AG04449 (cell line): ENCODE measurements around the gene ATXN7L1.

ENCODE experiments used
- CTCF ChIA-PET: fragments of 350-600 bp; formaldehyde crosslinking; extraction: SDS; loops from one replicate; lab custom pipeline; 2021; ENCODE audit warnings: antibody characterized with exemption; lab: Yijun Ruan, JAX
- POLR2A ChIA-PET: fragments of 400-600, 350-600 bp; formaldehyde crosslinking; extraction: SDS; loops from one replicate; lab custom pipeline; 2020; ENCODE audit warnings: antibody characterized with exemption, inconsistent platforms; lab: Yijun Ruan, JAX
- DNase-seq: peaks from one replicate; pipeline ENCODE4 v3.0.0-alpha.2; 2010; ENCODE audit warnings: low read depth, low spot score
- H3K4me3 ChIP-seq: 2 replicates; pipeline ENCODE4 v1.5.1; 2011; ENCODE audit warnings: low read depth, mild to moderate bottlenecking, control low read depth, low read length
- TF ChIP-seq, protein P1 (sequence below): IDR thresholded peaks from one replicate; pipeline ENCODE4 v1.5.1; 2011; ENCODE audit warnings: mild to moderate bottlenecking, moderate library complexity, low read length, control low read depth, inconsistent platforms; ENCODE audit not compliant: insufficient read depth; ENCODE audit errors: missing control alignments

The ATXN7L1 gene

DNA sequence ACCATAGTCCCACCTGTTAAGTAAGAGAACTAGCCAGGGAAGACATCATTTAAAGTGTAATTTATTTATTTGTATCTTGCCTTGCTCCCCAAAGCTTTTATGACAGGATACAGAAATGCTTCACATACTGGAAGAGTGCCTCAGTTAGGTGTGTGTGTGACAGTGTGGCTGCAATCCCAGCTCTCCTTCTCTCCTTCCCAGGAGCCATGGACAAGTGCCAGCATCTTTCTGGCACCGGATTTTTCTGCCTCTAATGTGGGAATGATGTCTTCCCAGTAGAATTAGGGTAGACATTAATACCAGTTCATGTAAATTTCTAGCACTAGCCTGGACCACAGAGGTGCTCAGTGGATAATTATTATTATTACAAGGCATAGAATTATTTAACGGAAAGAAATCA, 30.3 kb upstream of the ATXN7L1 start:
- ChIA-PET CTCF (no interaction called here), POLR2A (no interaction called here)
- TF ChIP-seq, protein P1, sequence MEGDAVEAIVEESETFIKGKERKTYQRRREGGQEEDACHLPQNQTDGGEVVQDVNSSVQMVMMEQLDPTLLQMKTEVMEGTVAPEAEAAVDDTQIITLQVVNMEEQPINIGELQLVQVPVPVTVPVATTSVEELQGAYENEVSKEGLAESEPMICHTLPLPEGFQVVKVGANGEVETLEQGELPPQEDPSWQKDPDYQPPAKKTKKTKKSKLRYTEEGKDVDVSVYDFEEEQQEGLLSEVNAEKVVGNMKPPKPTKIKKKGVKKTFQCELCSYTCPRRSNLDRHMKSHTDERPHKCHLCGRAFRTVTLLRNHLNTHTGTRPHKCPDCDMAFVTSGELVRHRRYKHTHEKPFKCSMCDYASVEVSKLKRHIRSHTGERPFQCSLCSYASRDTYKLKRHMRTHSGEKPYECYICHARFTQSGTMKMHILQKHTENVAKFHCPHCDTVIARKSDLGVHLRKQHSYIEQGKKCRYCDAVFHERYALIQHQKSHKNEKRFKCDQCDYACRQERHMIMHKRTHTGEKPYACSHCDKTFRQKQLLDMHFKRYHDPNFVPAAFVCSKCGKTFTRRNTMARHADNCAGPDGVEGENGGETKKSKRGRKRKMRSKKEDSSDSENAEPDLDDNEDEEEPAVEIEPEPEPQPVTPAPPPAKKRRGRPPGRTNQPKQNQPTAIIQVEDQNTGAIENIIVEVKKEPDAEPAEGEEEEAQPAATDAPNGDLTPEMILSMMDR = no peak
- H3K4me3 ChIP-seq = no peak overlapping the region
- no peak for DNase-seq

DNA sequence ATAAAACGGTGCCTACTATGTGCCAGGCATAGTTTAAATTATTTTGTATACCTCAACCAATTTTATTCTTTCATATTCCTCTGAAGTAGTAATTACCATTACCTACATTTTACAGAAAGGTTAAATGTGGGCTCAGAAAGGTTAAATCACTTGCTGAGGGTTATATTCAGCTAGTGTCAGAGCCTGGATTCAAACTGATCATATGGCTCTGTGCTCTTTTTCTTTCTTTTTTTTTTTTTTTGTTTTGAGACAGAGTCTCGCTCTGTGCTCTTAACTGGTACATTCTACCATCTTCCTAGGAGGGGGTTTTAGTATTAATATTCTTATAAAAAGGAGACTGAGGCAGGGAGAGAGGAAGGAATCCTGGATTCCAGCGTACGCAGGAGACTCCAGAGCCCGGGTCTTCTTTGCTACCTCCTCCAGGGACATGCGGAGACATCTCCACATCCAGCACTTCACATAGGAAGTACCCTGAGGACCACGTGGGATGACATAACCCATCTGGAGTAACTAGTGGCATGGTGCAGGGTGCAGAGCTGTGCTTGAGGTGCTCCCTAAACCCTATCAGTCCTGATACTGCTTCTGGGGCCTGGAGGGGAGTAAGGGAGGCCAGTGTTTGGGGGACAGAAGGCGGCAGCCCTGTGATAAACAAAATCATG, 29.6 kb upstream of the ATXN7L1 start:
- ChIA-PET POLR2A (no interaction called here), CTCF (interaction anchor here (3.2 kb wide), 1 partner anchor 29 kb away, joined by 11 read pairs; the partner anchor contains the start of gene ATXN7L1)
- H3K4me3 ChIP-seq = no peak overlapping the region
- no peak for DNase-seq
- TF ChIP-seq, protein P1 = no peak

DNA sequence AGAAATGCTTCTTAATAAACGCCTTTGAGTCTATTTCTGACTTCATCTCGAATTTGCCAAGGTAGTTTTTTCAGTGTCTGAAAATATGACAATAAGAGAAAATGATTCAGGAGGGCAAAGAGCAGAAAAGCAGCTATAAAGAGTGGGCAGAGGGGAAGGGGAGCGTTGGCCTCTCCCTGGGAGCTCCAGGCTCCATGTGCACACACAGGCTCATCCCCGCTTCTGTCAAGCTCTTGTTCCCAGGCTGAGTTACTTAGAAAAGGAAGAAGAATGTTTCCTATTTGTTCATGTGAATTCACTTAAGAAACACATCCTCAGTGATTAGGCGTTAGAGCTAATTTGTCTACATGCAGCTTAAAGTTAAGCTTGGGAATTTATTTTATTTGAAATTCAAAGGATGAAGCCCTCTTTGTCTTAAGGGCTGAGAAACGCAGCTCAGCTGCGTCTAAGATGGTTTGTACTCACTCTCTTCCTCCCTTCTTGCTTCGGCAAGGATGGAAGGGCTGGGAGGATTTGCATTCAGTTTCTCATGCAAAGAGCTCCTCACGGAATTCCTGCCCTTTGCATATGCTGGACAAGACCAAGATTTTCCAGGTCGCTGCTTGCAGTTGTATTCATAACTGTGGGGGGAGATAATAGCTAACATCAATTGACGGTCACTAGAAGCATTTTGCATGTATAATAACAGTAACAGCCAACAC, 29.0 kb upstream of the ATXN7L1 start:
- POLR2A ChIA-PET = interaction anchor here (0.7 kb wide), 1 partner anchor 27 kb away, joined by 3 read pairs; no protein-coding TSS in a partner anchor
- CTCF ChIA-PET = interaction anchor here (1.5 to 3.2 kb wide), 2 partner anchors 28 to 143 kb away, joined by 4 to 11 read pairs; partner anchors contain the start of gene ATXN7L1
- TF ChIP-seq, protein P1 = no peak
- no peak overlapping the region for H3K4me3 ChIP-seq
- DNase-seq = no peak

DNA sequence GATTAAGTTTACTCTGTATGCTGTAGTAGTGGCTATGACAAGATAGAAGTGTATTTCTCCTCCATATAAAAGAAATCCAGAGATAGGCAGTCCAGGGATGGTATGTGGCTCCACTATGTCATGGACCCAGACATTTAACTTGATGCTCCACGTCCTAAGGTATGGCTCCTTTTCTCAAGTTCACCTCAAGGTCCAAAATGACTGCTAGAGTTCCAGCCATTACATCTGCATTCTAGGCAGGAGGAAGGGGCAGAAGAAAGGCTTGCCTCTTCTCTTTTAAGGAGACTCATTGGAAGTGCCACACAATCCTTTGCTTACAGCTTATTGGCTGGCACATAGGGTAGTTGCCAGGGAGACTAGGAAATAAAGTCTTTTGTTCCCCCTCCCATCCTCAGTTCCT, 27.7 kb upstream of the ATXN7L1 start:
- no peak overlapping the region for H3K4me3 ChIP-seq
- CTCF ChIA-PET = interaction anchor here (1.5 to 3.2 kb wide), 2 partner anchors 27 to 145 kb away, joined by 4 to 11 read pairs; partner anchors contain the start of gene ATXN7L1
- TF ChIP-seq, protein P1 = no peak
- no peak for DNase-seq
- POLR2A ChIA-PET = no interaction called here

DNA sequence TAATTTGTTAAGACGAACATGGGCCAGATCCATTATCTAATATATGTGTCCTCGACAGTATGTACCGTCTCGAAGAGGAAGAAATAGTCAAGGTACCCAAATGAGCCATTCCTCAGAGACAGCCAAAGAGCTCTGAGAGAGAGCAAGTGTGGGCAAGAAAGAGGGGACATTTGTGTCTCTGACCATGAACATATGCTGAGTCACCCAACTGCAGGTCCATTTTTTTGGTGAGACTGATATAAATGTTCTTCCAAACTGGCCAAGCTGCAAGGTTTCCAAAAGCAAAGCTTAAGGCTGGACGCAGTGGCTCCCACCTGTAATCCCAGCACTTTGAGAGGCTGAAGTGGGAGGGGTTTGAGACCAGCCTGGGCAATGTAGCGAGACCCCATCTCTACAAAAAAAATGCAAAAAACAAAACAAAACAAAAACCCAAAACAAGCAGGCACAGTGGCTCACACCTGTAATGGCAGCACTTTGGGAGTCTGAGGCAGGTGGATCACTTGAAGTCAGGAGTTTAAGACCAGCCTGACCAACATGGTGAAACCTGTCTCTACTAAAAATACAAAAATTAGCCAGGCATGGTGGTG, 26.0 kb upstream of the ATXN7L1 start:
- ChIA-PET POLR2A (no interaction called here), CTCF (no interaction called here)
- TF ChIP-seq, protein P1 = no peak
- no peak overlapping the region for H3K4me3 ChIP-seq
- DNase-seq = no peak

DNA sequence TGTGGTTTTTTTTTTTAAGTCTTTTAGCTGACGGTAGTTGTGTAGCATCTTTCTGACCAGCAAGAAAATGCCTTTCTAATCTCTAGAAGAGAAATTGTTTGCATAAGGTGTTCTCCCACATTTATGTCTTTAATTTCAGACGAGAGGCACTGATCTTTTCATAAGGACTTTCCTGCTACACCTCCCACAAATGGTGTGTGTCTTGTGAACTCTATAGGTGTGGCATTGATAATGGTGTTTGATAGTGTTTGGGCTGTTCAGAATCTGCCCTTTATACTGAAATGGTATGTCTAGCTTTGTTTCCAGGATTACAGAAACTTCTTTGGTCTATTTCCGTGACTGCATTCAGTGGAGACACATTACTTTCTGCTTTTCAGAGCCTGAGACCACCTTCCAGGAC, 21.6 kb upstream of the ATXN7L1 start:
- no peak for DNase-seq
- TF ChIP-seq, protein P1 = no peak
- CTCF ChIA-PET = interaction anchor here (1.1 kb wide), 1 partner anchor 21 kb away, joined by 3 read pairs; no protein-coding TSS in a partner anchor
- no peak overlapping the region for H3K4me3 ChIP-seq
- POLR2A ChIA-PET = no interaction called here
